ENCODE measurements around the gene TTLL10. TPM values are rescaled to one million over a fixed set of nuclear protein-coding genes. Genes with fewer than 3 reads are reported as not detected.
"Not testable (repeated sequence)": the region's sequence is repeated elsewhere in the genome, so short reads cannot be mapped to it uniquely, and the experiment has no call there.

Gene TTLL10
- total RNA-seq, 1 donor from 2014 or later, result not detected

GRCh38 chr1:1141911-1142250, 31.8 kb upstream of the TTLL10 start:
- Mint-ChIP-seq H3K36me3 (ENCODE audit: low read depth, unreplicated experiment) (no peaks in the 10 kb centered on the region), H3K27me3 (ENCODE audit: unreplicated experiment) (peaks cover 4% of the 10 kb centered on the region), H3K9me3 (ENCODE audit: unreplicated experiment) (no peaks in the 10 kb centered on the region), H3K4me3 (ENCODE audit: unreplicated experiment) (no peak overlapping the region), H3K27ac (ENCODE audit: unreplicated experiment) (no peak overlapping the region), H3K4me1 (ENCODE audit: unreplicated experiment) (no peaks in the 10 kb centered on the region)
- DNase-seq (ENCODE audit: low spot score), result no peak
- TF ChIP-seq, protein P1, sequence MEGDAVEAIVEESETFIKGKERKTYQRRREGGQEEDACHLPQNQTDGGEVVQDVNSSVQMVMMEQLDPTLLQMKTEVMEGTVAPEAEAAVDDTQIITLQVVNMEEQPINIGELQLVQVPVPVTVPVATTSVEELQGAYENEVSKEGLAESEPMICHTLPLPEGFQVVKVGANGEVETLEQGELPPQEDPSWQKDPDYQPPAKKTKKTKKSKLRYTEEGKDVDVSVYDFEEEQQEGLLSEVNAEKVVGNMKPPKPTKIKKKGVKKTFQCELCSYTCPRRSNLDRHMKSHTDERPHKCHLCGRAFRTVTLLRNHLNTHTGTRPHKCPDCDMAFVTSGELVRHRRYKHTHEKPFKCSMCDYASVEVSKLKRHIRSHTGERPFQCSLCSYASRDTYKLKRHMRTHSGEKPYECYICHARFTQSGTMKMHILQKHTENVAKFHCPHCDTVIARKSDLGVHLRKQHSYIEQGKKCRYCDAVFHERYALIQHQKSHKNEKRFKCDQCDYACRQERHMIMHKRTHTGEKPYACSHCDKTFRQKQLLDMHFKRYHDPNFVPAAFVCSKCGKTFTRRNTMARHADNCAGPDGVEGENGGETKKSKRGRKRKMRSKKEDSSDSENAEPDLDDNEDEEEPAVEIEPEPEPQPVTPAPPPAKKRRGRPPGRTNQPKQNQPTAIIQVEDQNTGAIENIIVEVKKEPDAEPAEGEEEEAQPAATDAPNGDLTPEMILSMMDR (IDR thresholded peaks at IDR 0.05; ENCODE audit: unreplicated experiment), result no peak

- H3K36me3 Mint-ChIP-seq (ENCODE audit: low read depth, unreplicated experiment); DNase-seq (ENCODE audit: low spot score); H3K4me3 Mint-ChIP-seq (ENCODE audit: unreplicated experiment); H3K4me1 Mint-ChIP-seq (ENCODE audit: unreplicated experiment); H3K27ac Mint-ChIP-seq (ENCODE audit: unreplicated experiment); H3K9me3 Mint-ChIP-seq (ENCODE audit: unreplicated experiment); H3K27me3 Mint-ChIP-seq (ENCODE audit: unreplicated experiment): not testable (repeated sequence)
Observed at GRCh38 chr1:1142352-1142751, 31.3 kb upstream of the TTLL10 start.

- Mint-ChIP-seq H3K4me1 (ENCODE audit: unreplicated experiment) (no peaks in the 10 kb centered on the region), H3K36me3 (ENCODE audit: low read depth, unreplicated experiment) (no peaks in the 10 kb centered on the region), H3K4me3 (ENCODE audit: unreplicated experiment) (no peak overlapping the region), H3K27me3 (ENCODE audit: unreplicated experiment) (peaks cover 4% of the 10 kb centered on the region), H3K9me3 (ENCODE audit: unreplicated experiment) (no peaks in the 10 kb centered on the region), H3K27ac (ENCODE audit: unreplicated experiment) (no peak overlapping the region)
- DNase-seq (ENCODE audit: low spot score), result no peak
- TF ChIP-seq, protein P1 (IDR thresholded peaks at IDR 0.05; ENCODE audit: unreplicated experiment), result no peak
Observed at GRCh38 chr1:1142844-1143243, 30.8 kb upstream of the TTLL10 start.

- TF ChIP-seq, protein P1 (IDR thresholded peaks at IDR 0.05; ENCODE audit: unreplicated experiment), result no peak
- H3K27ac Mint-ChIP-seq (ENCODE audit: unreplicated experiment), result no peak overlapping the region
- no peak overlapping the region for H3K4me3 Mint-ChIP-seq (ENCODE audit: unreplicated experiment)
- no peaks in the 10 kb centered on the region for H3K36me3 Mint-ChIP-seq (ENCODE audit: low read depth, unreplicated experiment)
- H3K4me1 Mint-ChIP-seq (ENCODE audit: unreplicated experiment), result no peaks in the 10 kb centered on the region
- H3K9me3 Mint-ChIP-seq (ENCODE audit: unreplicated experiment), result no peaks in the 10 kb centered on the region
- H3K27me3 Mint-ChIP-seq (ENCODE audit: unreplicated experiment), result peaks cover 3% of the 10 kb centered on the region
- DNase-seq (ENCODE audit: low spot score), result no peak
Observed at GRCh38 chr1:1143636-1144035, 30.0 kb upstream of the TTLL10 start.

DNA sequence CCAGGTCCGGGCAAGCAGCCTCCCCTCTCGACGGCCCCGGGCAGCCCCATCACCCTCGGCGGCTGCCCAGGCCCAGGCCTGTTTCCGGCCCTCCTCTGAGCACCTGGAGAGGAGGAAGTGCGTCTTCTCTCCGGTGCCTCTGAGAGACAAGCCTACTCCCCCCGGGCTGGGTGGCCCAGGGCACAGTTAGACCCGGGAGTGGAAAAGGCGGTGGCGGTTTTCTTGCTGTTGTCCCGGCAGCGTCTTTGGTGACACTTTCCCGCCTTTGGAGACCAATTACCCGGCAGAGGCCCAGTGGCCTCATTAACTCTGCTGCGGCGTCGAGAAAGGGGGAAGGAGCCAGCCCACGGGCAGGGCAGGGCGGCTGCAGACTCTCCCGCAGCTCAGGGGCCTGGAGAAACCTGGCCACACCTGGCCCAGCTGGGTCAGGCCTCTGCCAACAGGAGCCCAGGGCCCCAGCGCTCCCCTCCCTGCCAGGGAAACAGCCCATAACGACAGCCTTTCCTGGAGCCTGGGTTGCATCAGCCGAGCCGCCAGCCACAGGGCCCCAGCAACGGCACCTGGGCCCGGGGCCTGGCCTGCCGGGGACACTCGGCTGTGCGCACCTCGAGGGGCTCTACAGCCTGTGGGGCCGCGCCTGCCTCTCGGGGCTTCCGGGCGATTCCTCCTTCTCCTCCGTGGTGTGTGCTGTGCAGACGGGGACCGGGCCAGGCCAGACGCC, 29.4 kb upstream of the TTLL10 start:
- no peak overlapping the region for H3K27ac Mint-ChIP-seq (ENCODE audit: unreplicated experiment)
- H3K4me1 Mint-ChIP-seq (ENCODE audit: unreplicated experiment), result no peaks in the 10 kb centered on the region
- no peak for DNase-seq (ENCODE audit: low spot score)
- no peak overlapping the region for H3K4me3 Mint-ChIP-seq (ENCODE audit: unreplicated experiment)
- no peaks in the 10 kb centered on the region for H3K36me3 Mint-ChIP-seq (ENCODE audit: low read depth, unreplicated experiment)
- peaks cover 3% of the 10 kb centered on the region for H3K27me3 Mint-ChIP-seq (ENCODE audit: unreplicated experiment)
- no peaks in the 10 kb centered on the region for H3K9me3 Mint-ChIP-seq (ENCODE audit: unreplicated experiment)
- TF ChIP-seq, protein P1 (IDR thresholded peaks at IDR 0.05; ENCODE audit: unreplicated experiment), result no peak

Data from endothelial cell (in vitro differentiated cells).